ENCODE measurements around the gene PPIA. TPM values are rescaled to one million over a fixed set of nuclear protein-coding genes. Genes with fewer than 3 reads are reported as not detected.
"Not testable (repeated sequence)": the region's sequence is repeated elsewhere in the genome, so short reads cannot be mapped to it uniquely, and the experiment has no call there.

PPIA gene
- total RNA-seq, 1 experiment from 2014 or later, result 4,792 TPM

GRCh38 chr7:44791278-44792219 is 4.9 kb upstream of the PPIA start:
- DNase-seq, result no peak
- H3K27me3 ChIP-seq, result no peaks in the 10 kb centered on the region
- no peak overlapping the region for H3K4me3 ChIP-seq
- no peaks in the 10 kb centered on the region for H3K36me3 ChIP-seq
- H3K9me3 ChIP-seq (replicated peaks), result no peaks in the 10 kb centered on the region
- no peaks in the 10 kb centered on the region for H3K4me1 ChIP-seq
- no peak overlapping the region for H3K27ac ChIP-seq

DNA sequence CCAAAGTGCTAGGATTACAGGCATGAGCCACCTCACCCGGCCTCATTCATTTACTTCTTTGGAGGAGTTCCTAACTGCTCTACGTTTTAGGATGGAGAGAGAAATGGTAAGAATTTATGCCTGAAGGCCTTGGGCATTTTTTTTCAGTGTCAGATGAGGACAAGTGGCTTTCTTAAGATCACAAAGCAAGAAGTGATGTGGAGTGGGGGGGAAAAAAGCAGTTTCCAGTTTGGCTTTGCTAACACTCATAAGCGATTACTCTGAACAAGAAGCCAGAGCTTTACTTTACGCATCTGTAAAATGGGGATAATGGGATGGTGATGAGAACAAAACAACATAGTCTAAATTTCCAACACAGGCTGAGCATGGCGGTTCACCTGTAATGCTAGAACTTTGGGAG is 2.6 kb upstream of the PPIA start:
- no peak overlapping the region for H3K4me3 ChIP-seq
- no peak overlapping the region for H3K27ac ChIP-seq
- peaks cover 20% of the 10 kb centered on the region for H3K36me3 ChIP-seq
- no peak for DNase-seq
- peaks cover 5% of the 10 kb centered on the region; the same call in 1 of the 2 replicates for H3K4me1 ChIP-seq
- H3K9me3 ChIP-seq (replicated peaks), result no peaks in the 10 kb centered on the region
- no peaks in the 10 kb centered on the region for H3K27me3 ChIP-seq

- peaks cover 24% of the 10 kb centered on the region for H3K36me3 ChIP-seq
- no peak overlapping the region for H3K4me3 ChIP-seq
- peaks cover 7% of the 10 kb centered on the region; the same call in 1 of the 2 replicates for H3K4me1 ChIP-seq
- DNase-seq, result no peak
- H3K27me3 ChIP-seq, result no peaks in the 10 kb centered on the region
- H3K27ac ChIP-seq, result no peak overlapping the region
- no peaks in the 10 kb centered on the region for H3K9me3 ChIP-seq (replicated peaks)
Measured at GRCh38 chr7:44794331-44794730, 2.1 kb upstream of the PPIA start.

GRCh38 chr7:44796034-44796503 is 412 bp upstream of the PPIA start:
- no peaks in the 10 kb centered on the region for H3K9me3 ChIP-seq (replicated peaks)
- DNase-seq, result peak in 1 of 2 experiments; percentile 80
- H3K27ac ChIP-seq, result peak overlapping the region; percentile 99
- H3K4me1 ChIP-seq, result peaks cover 7% of the 10 kb centered on the region; the same call in 1 of the 2 replicates
- peak overlapping the region; percentile 94 for H3K4me3 ChIP-seq
- no peaks in the 10 kb centered on the region for H3K27me3 ChIP-seq
- peaks cover 41% of the 10 kb centered on the region for H3K36me3 ChIP-seq

GRCh38 chr7:44797329-44798258 is 1.1 kb downstream of the PPIA start:
- Histone ChIP-seq H3K9me3 (replicated peaks) (no peaks in the 10 kb centered on the region), H3K4me1 (peaks cover 7% of the 10 kb centered on the region; the same call in 1 of the 2 replicates), H3K36me3 (peaks cover 56% of the 10 kb centered on the region), H3K27me3 (no peaks in the 10 kb centered on the region), H3K27ac (peak overlapping the region; percentile 99), H3K4me3 (peak overlapping the region; percentile 94)
- peak; percentile 82 to 86 for DNase-seq

GRCh38 chr7:44798649-44799305 is 2.3 kb downstream of the PPIA start:
- no peak for DNase-seq
- H3K4me3 ChIP-seq, result peak overlapping the region; percentile 94
- no peaks in the 10 kb centered on the region for H3K27me3 ChIP-seq
- peaks cover 7% of the 10 kb centered on the region; the same call in 1 of the 2 replicates for H3K4me1 ChIP-seq
- H3K27ac ChIP-seq, result no peak overlapping the region
- H3K9me3 ChIP-seq (replicated peaks), result no peaks in the 10 kb centered on the region
- H3K36me3 ChIP-seq, result peaks cover 68% of the 10 kb centered on the region

DNA sequence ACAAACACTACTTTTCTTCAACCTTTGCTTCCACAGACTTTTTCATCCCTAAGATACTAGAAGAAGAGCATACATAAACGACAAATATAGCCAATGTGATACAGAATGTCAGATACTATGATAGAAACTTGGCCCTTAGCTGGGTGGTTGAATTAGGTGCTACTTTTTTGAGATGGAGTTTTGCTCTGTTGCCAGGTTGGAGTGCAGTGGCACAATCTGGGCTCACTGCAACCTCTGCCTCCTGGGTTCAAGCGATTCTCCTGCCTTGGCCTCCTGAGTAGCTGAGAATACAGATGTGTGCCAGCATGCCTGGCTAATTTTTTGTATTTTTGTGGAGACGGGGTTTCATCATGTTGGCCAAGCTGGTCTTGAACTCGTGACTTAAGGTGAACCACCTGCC is 3.5 kb downstream of the PPIA start:
- Histone ChIP-seq H3K27me3 (no peaks in the 10 kb centered on the region), H3K4me1 (peaks cover 7% of the 10 kb centered on the region; the same call in 1 of the 2 replicates), H3K4me3 (no peak overlapping the region), H3K9me3 (replicated peaks) (no peaks in the 10 kb centered on the region), H3K36me3 (peaks cover 75% of the 10 kb centered on the region), H3K27ac (no peak overlapping the region)
- DNase-seq, result no peak

DNA sequence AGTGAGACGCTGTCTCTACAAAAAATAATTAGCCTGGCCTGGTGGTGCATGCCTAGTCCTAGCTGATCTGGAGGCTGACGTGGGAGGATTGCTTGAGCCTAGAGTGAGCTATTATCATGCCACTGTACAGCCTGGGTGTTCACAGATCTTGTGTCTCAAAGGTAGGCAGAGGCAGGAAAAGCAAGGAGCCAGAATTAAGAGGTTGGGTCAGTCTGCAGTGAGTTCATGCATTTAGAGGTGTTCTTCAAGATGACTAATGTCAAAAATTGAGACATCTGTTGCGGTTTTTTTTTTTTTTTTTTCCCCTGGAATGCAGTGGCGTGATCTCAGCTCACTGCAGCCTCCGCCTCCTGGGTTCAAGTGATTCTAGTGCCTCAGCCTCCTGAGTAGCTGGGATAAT is 5.4 kb downstream of the PPIA start:
- H3K27me3 ChIP-seq, result no peaks in the 10 kb centered on the region
- no peak overlapping the region for H3K27ac ChIP-seq
- DNase-seq, result no peak
- H3K4me3 ChIP-seq, result no peak overlapping the region
- H3K36me3 ChIP-seq, result peaks cover 75% of the 10 kb centered on the region
- peaks cover 7% of the 10 kb centered on the region; the same call in 1 of the 2 replicates for H3K4me1 ChIP-seq
- H3K9me3 ChIP-seq (replicated peaks), result no peaks in the 10 kb centered on the region

- Histone ChIP-seq H3K36me3 (peaks cover 69% of the 10 kb centered on the region), H3K9me3 (replicated peaks) (no peaks in the 10 kb centered on the region), H3K27me3 (no peaks in the 10 kb centered on the region), H3K4me1 (peaks cover 7% of the 10 kb centered on the region; the same call in 1 of the 2 replicates), H3K4me3 (no peak overlapping the region), H3K27ac (no peak overlapping the region)
- DNase-seq, result no peak
Measured at GRCh38 chr7:44802418-44803025, 6.0 kb downstream of the PPIA start.

- H3K27ac ChIP-seq; DNase-seq; H3K4me1 ChIP-seq; H3K9me3 ChIP-seq (replicated peaks); H3K4me3 ChIP-seq; H3K27me3 ChIP-seq: not testable (repeated sequence)
- H3K36me3 ChIP-seq, result peaks cover 54% of the 10 kb centered on the region
Measured at GRCh38 chr7:44803828-44804519, 7.5 kb downstream of the PPIA start.

DNA sequence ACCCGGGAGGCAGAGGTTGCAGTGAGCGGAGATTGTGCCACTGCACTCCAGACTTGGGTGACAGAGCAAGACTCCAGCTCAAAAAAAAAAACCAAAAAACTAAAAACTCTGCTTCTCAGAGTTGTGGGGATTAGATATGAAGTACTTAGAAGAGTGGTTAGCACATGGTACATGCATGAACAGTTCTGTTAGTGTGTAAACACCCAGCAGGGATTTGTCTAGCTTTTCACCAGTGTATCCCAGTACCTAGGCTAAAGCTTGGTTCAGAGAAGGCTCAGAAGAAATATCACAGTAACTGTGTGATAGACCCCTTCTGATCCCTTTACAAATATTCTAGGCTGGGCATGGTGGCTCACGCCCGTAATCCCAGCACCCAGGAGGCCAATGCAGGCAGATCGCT is 9.5 kb downstream of the PPIA start:
- H3K36me3 ChIP-seq, result peaks cover 35% of the 10 kb centered on the region
- no peaks in the 10 kb centered on the region for H3K4me1 ChIP-seq
- H3K27me3 ChIP-seq, result no peaks in the 10 kb centered on the region
- H3K27ac ChIP-seq, result no peak overlapping the region
- DNase-seq, result no peak
- no peak overlapping the region for H3K4me3 ChIP-seq
- H3K9me3 ChIP-seq (replicated peaks), result no peaks in the 10 kb centered on the region

- Histone ChIP-seq H3K27me3 (no peaks in the 10 kb centered on the region), H3K9me3 (replicated peaks) (no peaks in the 10 kb centered on the region), H3K27ac (no peak overlapping the region), H3K4me1 (no peaks in the 10 kb centered on the region), H3K4me3 (no peak overlapping the region), H3K36me3 (peaks cover 5% of the 10 kb centered on the region; the same call in 1 of the 2 replicates)
- DNase-seq, result no peak
Measured at GRCh38 chr7:44808914-44809393, 12.5 kb downstream of the PPIA start.

DNA sequence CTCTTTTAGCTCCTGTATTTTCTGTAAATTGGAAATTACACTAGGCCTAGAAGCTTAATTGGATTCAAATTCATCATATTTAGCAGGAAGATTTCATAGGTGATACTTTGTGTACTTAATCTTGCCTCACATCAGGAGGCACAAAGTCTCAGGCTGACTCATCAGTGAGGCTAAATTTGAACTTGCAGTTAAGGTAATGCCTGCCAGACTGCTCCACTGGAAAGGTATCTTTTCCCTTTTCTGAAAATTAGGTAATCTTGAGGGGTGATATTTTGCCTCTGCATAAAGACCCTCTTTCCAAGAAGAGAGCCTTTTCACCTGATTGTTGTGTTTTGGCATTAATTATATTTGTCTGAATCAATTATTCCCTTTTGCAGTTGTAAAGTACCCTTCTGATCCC is 14.6 kb downstream of the PPIA start:
- Histone ChIP-seq H3K36me3 (no peaks in the 10 kb centered on the region), H3K9me3 (replicated peaks) (no peaks in the 10 kb centered on the region), H3K4me3 (no peak overlapping the region), H3K4me1 (no peaks in the 10 kb centered on the region), H3K27ac (no peak overlapping the region), H3K27me3 (no peaks in the 10 kb centered on the region)
- DNase-seq, result no peak

All from SJCRH30 (cell line).